HUDEP-2 (cell line): ENCODE measurements around the gene MARCOL.

Experiments used
- DNase-seq, 76 experiments: peaks; one replicate each; lab custom pipeline; 2025; ENCODE audit not compliant: unreplicated experiment in 76 of 76; lab: John Stamatoyannopoulos, UW

The MARCOL gene, protein sequence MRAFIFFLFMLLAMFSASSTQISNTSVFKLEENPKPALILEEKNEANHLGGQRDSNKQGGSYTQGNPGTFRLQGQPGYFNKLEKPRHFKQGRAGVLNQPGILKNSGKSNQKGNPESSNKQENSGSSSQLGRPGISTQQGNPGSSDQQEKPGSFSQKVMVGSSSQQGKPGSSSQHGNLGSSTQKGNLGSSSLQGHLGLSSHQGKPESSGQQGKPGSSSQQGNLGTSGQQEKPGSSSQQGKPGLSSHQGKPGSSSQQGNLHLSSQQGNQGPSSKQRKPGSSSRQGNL

DNA sequence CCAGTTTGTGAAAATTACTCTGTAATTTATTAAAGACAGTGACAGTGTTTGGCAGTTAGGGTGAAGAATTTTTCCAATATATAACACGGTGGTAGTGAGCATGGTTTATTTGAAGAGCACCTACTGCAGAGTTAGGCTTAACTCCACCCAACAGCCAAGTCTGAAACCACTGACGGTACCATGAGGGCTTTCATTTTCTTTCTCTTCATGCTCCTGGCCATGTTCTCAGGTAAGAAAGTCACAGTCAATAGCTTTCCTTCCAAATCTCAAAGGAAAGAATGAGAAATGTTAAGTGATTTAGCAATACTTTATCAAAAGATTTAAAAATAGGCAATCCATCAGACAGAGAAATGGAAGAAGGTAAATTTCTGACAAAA lies at the start of gene MARCOL:
Gene MARCOL (plus strand): TSS at position 108 of the 377 bp plus-strand sequence. CDS start 73 bp downstream, at position 181.
- DNase-seq: no peak

DNA sequence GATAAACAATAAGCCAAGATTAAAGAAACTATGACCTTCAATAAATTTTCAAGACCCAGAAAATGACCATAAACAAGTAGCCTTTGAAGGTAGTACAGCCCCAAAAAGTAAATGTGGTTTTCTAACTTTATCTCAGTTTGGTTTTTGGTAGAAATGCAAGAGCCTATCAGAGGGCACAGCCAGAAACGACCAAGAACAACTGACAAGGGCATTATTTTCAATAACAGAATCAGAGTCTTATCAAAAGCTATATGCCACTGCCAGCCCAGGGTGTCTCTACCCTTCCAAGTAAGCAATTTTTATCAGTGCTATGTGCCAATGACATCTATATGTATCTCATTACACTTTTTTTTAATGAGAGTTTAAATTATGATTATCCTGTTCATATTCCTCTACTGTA lies 47.3 kb upstream of the MARCOL start:
- DNase-seq: no peak

DNA sequence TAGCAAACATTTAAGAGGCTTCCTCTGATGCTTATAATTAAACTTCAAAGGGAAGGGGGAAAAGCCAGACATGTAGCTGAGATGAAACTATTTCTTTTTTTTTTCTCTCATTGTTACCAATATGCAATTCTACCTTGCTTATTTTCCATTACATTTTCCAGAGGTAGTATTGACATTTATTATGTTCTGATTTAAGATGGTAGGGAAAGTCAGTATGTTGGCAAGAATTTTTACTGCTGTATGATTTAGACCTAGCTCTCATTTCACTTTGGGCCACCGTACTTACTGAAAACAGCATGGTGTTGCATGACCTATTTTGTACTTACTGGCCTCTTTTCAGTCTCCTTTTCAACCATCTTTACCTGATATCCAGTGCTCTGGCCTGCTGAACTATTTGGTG lies 45.1 kb upstream of the MARCOL start:
- DNase-seq: no peak

DNA sequence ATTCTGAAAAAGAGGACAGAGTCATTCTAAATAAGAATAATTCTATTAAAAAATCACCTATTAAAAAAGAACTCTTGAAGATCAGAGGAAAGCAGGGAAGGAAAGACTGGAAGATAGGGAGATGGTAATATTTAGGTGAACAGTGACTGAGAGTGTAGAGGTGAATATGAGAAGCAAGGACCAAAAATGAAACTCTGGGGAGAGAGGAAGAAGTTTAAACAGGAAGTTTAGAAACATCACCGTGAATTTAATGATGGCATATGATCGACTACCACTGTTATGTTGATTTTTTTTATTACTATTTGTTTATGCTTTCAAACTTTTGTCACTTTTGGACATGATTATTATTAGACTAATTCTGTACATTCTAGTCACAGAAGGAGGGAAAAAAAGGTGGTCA lies 37.2 kb upstream of the MARCOL start:
- no peak for DNase-seq

DNA sequence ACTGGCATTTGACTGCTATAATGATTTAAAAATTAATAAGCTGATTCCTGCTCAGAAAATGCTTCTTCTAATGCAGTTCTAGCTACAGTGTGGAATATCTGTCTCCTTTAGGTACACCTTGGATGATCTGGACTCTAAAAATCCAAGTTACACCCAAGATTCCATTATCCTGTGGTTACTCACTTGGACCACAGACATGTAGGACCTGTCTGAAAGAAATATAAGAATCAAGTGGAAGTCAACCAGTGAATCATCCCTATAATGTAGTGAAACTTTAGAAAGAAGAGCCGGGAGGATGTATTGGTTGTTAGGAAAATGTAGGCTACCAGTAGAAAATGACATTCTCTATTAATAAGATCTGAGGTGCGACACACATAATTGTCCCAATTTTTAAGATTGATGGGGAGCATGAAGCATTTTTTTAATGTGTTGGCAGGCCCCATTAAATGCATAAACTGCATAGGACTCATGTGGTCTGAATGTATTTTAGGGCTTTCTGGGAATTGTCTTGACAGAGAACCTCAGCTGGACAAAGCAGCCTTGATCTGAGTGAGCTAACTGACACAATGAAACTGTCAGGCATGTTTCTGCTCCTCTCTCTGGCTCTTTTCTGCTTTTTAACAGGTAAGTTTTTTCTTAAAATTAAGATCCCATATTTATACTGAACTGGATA lies 35.7 kb upstream of the MARCOL start, which contains the start of gene SPINK6:
Gene SPINK6 (plus strand): TSS at position 512 of the 673 bp plus-strand sequence. CDS start 55 bp downstream, at position 567.
- no peak for DNase-seq

DNA sequence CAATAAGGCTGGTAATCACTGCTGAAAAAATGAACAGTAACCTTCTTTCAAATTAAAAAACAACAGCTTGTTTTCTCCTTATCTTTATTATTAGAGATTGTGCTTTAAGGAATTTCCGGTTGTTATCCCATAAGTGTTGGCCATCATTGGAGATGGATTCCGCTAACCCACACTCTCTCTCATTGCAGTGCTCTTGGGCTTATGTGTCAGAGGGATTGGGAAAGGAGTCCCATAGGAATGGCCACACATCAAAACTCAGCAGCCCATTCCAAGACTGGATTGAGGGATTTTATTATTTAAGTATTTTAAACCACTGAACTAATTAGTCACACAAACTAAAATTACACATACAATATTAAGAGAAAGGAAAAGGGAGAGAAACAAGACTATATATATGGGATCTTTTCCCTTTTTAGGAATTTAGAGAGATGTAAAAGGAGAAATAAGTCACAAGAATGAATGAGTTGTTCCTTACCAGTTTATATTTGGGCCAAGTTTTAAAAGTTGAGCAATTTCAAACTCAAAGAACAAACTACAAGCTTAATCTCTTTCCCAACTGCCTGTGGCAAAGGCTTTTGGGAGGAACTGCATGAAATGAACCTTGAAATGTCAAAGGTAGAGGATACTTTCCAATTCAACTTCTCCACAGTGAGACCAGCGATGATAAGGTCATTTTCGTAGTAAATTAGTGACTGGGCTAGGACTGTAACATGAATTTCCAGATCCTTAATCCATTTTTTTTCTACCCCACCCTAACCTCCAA lies 33.1 kb upstream of the MARCOL start:
- no peak for DNase-seq

DNA sequence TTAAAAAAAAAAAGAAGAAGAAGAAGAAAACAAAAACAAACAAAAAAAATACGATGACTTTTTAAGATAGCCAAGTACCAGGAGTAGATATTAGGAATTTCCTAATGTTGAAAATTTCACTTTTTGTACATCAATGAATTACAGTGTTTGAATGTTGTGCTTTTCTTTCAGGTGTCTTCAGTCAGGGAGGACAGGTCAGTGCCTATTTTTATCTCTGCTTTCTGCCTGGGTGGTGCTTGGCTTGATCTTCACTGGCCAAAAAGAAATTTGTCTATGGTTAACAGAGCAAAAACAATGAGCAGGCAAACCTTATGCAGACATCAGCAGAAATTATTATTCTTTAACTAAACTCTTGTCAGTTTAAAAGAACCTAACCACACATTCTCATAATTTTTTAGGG lies 32.5 kb upstream of the MARCOL start:
- DNase-seq: no peak

DNA sequence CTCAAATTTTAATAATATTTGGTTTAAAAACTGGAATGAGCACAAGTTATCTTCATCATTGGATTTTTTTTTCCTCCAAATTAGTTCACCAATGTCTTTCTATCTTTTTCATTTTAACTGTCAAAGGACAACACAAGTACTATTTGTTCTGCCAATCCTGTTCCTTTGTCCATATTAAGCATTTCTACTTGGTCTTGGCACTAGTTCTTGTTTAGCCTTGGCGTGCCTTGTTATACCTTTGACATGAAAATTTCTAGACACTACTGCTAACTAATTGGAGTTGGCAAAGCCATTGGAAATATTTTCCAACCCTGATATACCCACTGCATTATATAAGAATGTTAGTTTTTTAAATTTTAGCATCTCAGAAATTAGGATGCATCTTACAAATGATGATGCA lies 31.7 kb upstream of the MARCOL start:
- DNase-seq: no peak

DNA sequence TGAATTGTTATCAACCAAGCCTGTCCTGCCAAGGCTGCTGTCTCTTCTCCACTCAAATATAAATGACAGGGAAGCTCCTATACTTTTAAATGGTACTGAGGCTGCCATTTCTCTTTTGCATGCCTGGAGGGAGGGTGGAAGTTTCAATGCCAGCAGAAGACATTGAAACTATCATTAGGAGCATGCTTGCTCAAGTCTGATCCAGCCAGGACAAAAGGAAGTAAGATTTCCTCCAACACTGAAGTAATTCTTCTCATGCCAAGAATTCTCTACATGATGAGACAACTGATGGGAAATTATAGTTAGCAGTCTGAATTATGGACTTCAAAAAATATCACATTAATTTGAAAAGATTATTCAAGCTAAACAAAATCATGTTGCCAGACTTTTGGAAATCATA lies 30.1 kb upstream of the MARCOL start:
- DNase-seq: no peak

DNA sequence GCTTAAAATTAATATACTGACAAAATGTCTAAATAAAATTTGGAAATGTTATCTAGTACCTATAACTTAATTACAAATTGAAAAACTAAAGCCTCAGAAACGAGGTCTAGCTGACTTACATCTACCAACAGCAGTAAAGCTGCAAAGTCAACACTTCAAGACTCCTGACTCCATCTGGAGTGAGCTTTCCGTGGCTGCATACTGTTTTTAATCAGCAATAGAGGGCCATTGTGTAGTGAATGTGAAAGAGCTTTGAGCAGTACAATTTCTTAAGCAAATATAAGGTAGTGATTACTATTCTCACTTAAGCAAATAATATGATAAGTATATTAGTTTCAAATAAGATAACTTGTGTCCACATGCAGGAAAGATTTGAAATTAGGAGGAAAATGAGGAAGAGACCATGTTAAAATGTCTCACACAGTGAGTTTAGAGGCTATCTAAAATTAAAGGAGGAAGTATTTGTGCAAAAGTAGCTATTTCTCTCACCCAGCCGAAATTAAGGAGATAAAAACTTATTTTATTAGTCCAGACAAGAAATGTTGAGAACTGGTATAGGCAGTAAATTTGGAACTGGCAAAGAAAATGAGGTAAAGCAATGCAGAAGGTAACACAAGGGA lies 29.1 kb upstream of the MARCOL start:
- no peak for DNase-seq

DNA sequence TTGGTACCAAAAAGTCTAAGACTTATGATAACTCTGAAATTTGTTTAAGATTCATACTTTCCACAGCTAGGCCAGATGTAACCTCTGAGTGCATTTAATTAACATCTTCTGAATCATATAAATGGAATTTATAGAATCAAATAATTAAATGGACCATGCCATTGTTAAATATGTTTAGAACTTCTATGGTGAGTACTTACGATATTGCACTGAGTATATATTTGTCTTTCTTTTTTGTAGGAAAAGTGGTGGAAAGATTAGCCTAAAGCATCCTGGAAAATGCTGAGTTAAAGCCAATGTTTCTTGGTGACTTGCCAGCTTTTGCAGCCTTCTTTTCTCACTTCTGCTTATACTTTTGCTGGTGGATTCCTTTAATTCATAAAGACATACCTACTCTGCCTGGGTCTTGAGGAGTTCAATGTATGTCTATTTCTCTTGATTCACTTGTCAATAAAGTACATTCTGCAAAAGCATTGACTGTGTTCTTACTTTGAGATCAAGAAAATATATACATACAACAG lies 23.6 kb upstream of the MARCOL start:
- DNase-seq: no peak

DNA sequence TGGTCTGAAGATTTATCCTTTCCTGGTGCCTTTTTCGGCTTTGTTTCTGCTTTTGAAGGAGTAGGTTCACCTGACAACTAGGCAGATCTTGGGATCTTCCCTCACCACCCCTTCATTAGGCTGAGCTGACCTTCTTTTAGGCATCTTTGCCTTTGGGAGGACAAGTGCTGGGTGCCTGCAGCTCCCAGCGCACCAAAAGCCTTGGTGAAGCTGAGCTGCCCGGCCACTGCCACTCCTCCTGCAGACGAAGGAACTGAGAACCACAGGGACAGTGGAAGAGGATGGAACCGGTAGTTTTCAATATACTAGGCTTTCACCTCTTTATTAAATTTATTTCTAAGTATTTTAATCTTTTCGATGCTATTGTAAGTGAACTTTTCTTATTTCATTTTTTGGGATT lies 16.8 kb upstream of the MARCOL start:
- no peak for DNase-seq

DNA sequence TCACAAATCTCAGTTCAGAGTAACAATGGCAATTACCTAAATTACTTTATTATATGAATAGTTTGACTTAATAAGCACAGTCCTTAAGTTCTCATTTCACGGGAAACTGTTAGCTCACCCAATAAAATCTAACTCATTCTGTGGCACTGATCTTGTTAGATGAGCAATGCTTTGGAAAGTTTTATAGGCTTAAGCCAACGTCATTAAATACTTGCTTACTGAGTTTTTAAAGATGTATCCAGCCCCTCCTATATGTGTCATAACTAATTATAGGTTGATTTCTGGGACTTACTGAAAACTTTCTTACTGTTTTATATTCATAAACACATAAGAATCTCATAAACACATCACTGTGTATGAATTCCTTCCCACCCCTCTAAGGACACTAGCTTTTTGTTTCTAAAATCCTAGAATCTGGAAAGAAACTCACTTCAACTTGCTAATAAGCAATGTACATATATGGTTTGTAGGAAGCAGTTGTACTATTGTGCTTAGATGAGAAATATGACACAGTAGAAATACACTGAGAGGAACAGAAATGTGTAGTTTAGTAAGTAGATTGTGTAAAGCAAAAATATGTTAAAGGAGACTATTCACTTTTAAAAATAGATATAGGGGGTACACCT lies 14.1 kb upstream of the MARCOL start:
- no peak for DNase-seq

DNA sequence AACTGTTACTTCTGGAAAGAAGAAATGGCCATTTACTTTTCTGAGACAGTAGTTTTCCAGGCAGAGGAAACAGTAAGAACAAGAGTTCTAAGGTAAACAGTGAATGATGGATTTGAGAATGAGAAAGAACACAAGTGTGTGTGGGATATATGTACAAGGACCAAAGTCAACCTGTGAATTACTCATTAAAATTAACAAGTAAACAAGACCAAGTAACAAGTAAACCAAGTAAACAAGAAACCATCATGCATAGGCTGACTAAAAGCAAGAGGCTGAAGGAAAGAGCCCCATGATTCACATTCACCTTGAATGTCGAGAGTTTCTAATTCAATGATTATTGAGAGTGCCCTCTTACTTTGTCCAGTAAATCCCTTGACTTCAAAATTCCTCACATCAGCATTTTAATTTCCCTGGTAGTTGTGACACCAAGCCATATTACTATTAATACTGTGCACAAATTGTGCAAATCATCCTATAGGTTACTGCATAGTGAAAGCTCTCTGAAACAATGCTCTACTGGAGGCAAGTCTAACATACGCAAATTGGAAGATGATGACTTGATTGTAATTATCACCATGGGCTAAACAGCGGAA lies 9.8 kb upstream of the MARCOL start:
- no peak for DNase-seq

DNA sequence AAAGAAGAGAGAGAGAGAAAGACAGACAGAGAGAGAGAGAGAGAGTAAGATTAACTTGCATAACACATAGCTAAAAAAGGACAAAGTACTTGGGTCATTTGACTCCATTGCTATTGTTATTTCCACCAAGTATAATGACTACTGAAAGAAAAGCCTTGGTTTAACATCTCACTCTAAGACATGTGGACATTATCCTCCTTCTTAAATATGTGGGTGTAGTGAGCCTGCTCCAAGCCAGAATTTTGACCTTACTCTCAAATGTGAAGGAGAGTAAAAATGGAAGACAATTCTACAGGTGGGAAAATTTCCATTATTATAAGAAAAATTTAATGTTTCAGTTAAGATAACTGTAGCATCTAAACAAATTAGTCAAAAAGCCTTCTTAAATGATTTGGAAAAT lies 8.5 kb upstream of the MARCOL start:
- no peak for DNase-seq

DNA sequence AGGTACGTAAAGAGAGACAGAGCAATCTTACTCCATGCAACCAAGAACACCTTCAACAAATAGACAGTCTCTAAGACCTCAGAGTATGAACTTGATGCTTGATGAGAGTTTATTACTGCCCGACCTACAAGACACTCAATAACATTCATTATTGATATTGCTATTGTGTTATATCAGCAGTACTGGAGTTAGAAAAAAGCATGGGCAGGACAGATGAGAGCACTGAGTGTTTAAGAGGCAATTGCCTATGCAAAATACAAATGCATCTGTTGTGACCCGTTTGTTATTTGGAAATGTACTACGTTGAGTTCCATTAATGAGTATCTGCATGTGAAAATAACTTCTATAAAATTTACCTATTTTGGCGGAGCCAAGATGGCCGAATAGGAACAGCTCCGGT lies 8.1 kb upstream of the MARCOL start:
- no peak for DNase-seq

DNA sequence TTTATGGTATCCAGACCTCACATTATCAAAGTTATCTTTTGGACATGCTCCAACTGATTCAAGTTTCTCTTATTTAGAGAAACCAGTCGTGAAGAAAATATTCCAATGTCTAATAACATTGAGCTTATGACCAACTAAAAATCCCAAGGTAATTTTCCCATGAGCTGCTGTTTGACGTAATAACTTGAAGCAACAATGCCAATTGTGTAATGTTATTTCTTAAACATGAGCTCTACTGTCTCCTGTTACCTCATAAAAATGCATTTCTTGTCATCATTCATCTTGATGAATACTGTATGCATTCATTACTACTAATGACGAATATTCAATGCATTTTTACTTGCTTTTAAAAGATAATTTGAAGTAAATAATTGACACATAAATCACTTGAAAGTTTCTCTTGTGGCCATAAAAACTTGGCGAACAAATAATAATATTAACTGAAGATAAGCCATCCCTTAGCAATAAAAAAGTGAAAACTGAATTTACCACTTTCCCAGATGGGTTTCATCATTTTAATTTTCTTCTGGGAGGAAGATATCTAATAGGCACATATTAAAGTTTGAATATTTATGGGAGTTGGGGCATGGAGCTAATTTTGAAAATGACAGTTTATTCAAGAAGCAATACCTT lies 424 bp upstream of the MARCOL start:
- no peak for DNase-seq

DNA sequence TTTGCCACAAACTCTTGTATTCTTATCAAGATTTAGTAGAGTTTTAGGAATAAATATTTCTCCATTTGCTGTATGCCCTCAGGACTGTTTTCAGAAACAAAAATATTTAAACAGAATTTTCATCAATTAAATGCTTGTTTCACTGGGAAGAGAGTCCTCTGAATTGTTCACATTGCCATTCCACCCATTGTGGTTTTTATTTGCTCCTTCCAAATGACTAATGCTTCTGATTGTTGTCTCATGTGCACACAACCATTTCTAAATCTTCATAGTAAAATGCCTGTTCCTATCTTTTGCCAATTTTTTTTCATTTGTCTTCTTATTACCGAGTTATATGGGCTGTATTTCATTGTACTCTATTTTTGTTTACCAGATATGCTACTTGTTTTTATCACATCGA lies 10.6 kb downstream of the MARCOL start:
- no peak for DNase-seq

DNA sequence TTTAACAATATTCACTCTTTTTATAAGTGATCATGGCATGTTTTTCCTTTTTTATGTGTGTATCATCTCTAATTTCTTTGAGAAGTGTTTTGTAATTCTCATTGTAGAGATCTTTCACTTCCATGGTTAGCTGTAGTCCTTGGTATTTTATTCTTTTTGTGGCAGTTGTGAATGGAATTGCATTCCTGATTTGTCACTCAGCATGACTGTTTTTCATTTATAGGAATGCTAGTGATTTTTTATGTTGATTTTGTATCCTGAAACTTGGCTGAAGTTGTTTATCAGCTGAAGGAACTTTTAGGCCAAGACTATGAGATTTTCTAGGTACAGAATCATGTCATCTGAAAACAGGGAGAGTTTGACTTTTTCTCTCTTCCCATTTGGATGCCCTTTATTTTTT lies 17.1 kb downstream of the MARCOL start:
- no peak for DNase-seq

DNA sequence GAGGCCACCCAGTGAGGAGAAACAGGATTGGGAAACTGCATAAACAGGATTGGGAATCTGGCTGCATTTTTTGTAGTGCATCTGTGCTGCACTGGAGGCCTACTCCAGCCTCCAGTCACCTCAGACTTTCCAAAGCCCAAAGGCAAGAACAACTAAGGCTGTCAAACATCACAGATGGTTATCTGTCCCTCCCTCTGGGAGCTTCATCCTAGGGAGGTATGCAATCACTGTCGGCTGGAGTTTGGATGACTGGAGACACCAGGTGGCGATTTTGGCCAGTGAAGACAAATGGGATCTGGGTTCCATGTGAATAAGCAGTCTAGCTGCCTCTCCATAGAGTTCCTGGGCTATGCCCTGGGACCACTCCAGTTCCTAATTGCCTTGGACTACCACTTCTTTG lies 21.0 kb downstream of the MARCOL start:
- DNase-seq: no peak
